IPS-18c (cell line): ENCODE data around the gene LOXL4.

Source experiments
- H3K4me3 ChIP-seq: 2 replicates; pipeline ENCODE4 v1.7.0; 2013; ENCODE audit warnings: low read depth, mild to moderate bottlenecking, low read length, moderate library complexity; ENCODE audit not compliant: insufficient read depth
- H3K9me3 ChIP-seq: one replicate; pipeline ENCODE4 v1.6.1; 2013; ENCODE audit warnings: mild to moderate bottlenecking, low read length, moderate library complexity; ENCODE audit not compliant: control insufficient read depth, insufficient read depth

LOXL4 gene

DNA sequence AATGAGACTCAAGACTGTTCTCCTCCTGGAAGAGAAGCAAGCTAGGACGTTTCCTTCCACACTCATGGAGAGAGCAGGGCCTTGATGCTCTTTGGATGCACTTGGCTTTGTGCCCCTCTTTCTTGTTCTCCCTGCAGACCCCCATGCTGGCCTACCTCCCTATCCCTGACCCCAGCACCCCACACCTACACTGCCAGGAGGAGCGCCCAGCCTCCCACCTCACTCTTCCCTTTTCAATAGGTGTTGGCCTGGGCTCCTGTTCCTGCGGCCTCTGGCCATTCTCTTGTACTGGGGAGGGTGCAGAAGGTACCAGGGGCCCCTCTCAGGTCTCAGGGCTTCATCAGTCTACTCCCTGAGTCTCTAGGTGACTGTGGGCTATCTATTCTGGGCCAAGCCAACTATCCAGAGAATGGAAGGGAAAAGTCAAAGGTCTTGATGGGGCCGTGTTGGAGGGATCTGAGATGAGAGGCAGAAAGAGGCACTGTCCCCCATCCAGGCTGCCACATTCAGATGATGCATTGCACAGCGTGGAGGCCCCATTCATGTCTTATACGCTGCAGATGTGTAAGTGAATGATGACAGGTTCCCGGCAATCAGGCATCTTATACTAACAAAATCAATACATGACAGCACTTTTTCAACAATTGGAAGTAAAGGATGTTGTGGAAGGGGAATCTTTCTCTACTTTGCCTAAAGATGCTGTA, 32.7 kb upstream of the LOXL4 start:
- H3K9me3 ChIP-seq: no peaks in the 10 kb centered on the region

GRCh38 chr10:98299341-98299740, 31.3 kb upstream of the LOXL4 start:
- H3K4me3 ChIP-seq: no peak overlapping the region
- no peaks in the 10 kb centered on the region for H3K9me3 ChIP-seq

More for the DNA sequence above, 32.7 kb upstream of the LOXL4 start:
- H3K4me3 ChIP-seq: no peak overlapping the region

DNA sequence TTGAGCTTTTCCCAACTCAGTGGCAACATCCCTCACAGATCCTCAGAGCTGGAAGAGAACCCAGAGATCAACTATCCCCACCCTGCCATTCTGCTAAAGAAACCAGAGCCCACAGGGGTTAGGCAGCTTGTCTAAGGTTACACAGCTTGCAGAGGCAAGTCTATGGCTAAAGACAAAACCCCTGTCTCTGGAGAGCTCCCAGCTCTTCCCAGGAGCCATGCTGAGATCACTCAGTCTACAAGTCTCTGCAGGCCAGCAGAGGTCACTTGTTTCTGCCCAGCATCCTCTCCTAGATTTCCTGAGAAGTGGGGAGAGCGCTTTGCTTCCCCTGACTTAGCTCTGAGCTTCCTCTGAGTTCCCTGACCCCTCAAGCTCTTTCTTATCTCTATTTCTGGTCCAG, 28.5 kb upstream of the LOXL4 start:
- Histone ChIP-seq H3K4me3 (no peak overlapping the region), H3K9me3 (no peaks in the 10 kb centered on the region)

DNA sequence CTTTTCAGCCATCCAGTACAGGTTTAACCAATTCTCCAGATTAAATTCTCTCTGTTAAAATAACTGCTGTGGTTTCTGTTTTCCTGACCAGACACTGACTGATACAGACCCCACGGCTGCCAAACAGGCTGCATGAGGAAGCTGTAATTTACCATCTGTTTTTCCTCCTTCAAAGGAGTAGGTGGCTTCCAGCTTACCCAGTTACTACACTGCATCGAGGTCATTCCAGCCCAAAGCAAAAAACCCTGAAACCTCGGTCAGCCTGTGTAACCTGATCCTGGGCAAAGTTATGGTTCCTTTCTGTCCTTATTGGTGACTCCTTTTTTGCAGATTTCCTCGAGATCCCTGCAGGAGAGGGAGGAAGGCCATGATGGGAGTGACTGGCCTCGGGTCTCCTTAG, 27.9 kb upstream of the LOXL4 start:
- Histone ChIP-seq H3K9me3 (no peaks in the 10 kb centered on the region), H3K4me3 (no peak overlapping the region)

DNA sequence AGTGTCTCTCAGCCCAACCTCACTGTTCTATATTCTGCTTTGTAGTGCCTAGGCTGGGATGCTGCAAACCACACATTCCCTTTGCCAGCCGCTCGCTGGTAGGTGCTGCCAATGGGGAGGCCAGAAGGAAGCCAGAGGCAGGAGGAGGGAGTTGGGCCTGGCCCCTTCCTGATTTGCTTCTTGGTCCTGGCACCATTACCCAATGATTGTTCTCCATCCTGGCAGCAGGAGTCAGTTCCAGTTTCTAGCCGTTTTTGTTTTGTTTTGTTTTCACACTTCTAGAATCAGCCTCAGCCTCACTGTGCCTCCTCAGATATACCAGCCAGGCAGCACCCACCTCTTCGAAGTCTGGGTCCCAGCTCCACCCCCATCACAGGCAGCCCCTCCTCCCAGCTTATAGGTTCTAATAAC, 27.4 kb upstream of the LOXL4 start:
- Histone ChIP-seq H3K9me3 (no peaks in the 10 kb centered on the region), H3K4me3 (no peak overlapping the region)

DNA sequence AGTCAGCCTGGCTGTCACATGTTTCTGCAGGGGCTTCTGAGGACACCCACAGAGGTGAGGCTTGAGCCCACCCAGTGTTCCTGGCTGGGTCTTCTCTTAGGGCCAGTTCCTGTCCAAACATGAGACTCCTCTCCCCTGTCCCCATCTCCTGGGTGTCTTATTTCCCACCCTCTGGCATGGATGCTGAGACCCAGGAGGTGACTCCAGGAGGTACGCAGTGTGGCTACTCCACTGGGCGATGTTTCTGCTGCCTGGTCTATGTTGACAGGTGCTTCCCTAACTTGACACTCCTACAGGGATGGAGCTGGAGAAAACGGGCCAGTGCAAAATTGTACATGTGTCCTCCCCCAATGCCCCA, 26.3 kb upstream of the LOXL4 start:
- H3K9me3 ChIP-seq: no peaks in the 10 kb centered on the region
- H3K4me3 ChIP-seq: no peak overlapping the region

DNA sequence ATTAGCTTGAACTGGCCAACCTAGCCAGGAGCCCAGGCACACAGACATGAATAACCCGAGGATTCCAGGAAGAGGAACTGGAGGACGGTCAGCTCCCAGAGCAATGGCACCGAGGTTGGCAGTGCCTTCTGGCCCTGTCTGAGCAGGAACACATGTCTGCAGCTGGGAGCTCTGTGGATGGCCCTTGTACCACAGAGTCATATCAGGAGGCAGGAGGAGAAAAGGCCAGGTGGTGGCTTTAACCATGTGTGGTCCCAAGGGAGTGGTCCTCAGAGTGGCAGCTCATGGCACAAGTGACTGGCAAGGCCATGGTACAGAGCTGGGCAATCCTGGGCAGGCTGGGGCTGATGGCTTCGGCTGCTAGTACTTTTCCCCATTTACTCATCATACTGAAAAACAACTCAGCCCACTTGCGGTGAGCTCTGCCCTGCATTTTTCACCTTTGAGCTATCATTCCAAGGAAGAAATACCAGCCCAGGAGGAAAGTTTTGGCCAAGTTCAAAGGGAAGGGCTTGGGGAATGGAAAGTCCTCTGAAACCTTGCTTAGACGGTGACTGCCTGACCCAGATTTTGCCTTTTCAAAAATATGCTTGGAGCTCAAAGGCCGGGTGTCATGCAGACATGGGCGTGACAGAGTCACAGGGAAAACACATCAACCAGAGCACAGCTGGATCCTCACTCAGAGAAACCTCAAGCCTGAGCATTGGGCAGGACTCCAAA, 25.7 kb upstream of the LOXL4 start:
- H3K4me3 ChIP-seq: no peak overlapping the region

GRCh38 chr10:98292971-98293370, 25.0 kb upstream of the LOXL4 start:
- Histone ChIP-seq H3K9me3 (no peaks in the 10 kb centered on the region), H3K4me3 (no peak overlapping the region)

More for the DNA sequence above, 25.7 kb upstream of the LOXL4 start:
- H3K9me3 ChIP-seq: no peaks in the 10 kb centered on the region

DNA sequence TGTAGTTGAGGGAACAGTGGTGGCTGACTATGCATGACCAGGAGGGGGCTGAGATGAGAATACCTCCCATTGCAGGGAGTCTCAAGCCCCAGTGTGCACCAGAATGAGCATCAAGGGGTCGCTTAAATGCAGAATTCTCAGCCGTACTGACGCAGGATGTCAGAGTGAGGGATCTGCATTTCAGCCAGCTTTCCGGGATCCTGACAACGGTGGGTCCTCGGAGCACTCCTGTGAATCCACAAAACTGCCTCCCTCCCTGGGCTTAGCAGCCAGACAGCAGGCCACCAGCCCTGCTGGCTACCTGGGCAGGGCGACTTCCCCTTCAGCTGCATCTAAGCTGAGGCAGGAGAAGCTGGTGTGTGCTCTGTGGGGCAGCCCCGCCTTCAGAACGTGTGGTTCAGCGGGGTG, 21.8 kb upstream of the LOXL4 start:
- no peaks in the 10 kb centered on the region for H3K9me3 ChIP-seq
- H3K4me3 ChIP-seq: no peak overlapping the region

- H3K4me3 ChIP-seq: no peak overlapping the region
- H3K9me3 ChIP-seq: no peaks in the 10 kb centered on the region
These were observed 19.3 kb upstream of the LOXL4 start for GRCh38 chr10:98287321-98287720.

DNA sequence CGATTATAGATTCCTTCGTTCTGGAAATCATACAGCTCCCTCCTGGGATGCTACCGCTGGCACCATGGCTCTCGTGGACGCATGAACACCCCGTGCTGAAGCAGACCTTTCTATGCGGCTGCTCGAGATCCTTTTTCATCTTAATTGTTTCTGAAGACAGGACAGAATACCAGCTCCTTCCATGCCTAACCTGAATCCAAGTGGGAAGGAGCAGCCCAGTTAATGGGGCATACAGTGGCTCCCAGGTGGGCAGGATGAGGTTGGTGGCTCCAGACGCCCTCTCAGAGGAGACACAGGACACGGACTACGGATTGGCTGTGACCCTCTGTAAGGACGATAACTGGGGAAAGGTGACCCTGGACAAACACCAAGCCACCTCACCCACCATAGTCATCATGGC, 18.4 kb upstream of the LOXL4 start:
- no peak overlapping the region for H3K4me3 ChIP-seq

GRCh38 chr10:98285416-98285815, 17.4 kb upstream of the LOXL4 start:
- Histone ChIP-seq H3K4me3 (no peak overlapping the region), H3K9me3 (no peaks in the 10 kb centered on the region)

More for the DNA sequence above, 18.4 kb upstream of the LOXL4 start:
- H3K9me3 ChIP-seq: no peaks in the 10 kb centered on the region

- no peaks in the 10 kb centered on the region for H3K9me3 ChIP-seq
- H3K4me3 ChIP-seq: no peak overlapping the region
These were observed 8.3 kb upstream of the LOXL4 start for GRCh38 chr10:98276311-98276710.

- no peak overlapping the region for H3K4me3 ChIP-seq
- H3K9me3 ChIP-seq: no peaks in the 10 kb centered on the region
These were observed 6.6 kb upstream of the LOXL4 start for GRCh38 chr10:98274562-98274961.

- no peaks in the 10 kb centered on the region for H3K9me3 ChIP-seq
These were observed 5.3 kb upstream of the LOXL4 start for GRCh38 chr10:98273057-98273850.

DNA sequence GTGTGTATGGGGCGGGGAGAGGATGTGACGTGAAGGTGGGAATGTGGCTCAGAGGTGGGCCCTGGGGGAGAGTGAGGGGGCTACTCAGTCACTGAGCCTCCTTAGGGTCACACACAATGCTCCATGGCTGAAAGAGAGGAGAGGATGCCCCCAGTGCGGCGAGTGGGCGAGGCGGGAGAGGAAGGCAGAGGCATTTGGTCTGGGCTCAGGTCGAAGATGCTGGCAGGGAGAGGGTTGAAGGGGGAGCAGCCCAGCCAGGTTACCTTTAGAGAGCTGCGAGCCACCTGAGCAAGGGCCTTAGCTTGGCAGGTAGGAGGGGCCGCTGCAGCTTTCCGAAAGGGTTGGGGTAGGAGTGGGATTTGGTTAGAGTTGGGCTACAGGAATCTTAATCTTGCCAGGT, 4.7 kb upstream of the LOXL4 start:
- no peaks in the 10 kb centered on the region for H3K9me3 ChIP-seq
- no peak overlapping the region for H3K4me3 ChIP-seq

More at GRCh38 chr10:98273057-98273850, 5.3 kb upstream of the LOXL4 start:
- no peak overlapping the region for H3K4me3 ChIP-seq

DNA sequence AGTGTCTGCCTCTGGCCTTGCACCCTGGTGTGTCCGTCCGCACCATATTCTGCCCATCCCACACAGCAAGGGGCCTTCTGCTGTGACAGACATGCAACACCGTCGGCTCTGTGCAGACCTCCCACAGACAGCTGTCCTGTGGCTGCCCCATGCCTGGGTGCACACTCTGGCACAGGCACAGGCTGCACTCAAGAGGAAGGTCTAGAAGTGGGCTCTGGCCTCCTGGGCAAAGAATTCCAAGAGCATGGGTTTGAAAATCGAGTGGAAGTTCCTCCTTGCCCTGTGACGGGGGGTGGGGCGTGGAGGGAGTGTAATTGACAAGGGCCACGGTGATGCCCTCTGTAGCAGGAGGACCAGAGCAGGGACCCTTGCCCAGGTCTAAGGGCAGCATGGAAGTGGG, 4.3 kb upstream of the LOXL4 start:
- H3K9me3 ChIP-seq: no peaks in the 10 kb centered on the region
- no peak overlapping the region for H3K4me3 ChIP-seq

GRCh38 chr10:98270786-98271185, 2.8 kb upstream of the LOXL4 start:
- H3K9me3 ChIP-seq: no peaks in the 10 kb centered on the region
- H3K4me3 ChIP-seq: no peak overlapping the region
